Osteocyte (in vitro differentiated cells): ENCODE measurements around the gene MRPS9. TPM values are rescaled to one million over a fixed set of nuclear protein-coding genes. Genes with fewer than 3 reads are reported as not detected.
A peak's percentile ranks its signal among the peaks of the same experiment; 100 is the strongest.

Experiments
- DNase-seq: peaks from one replicate; pipeline ENCODE4 v3.0.0; 2021; ENCODE audit warnings: mixed read lengths; ENCODE audit not compliant: unreplicated experiment; ENCODE audit errors: extremely low spot score
- H3K27ac Mint-ChIP-seq: one replicate; pipeline ENCODE4 v1.8.0; 2021; ENCODE audit warnings: mild to moderate bottlenecking, mixed read lengths; ENCODE audit not compliant: unreplicated experiment
- H3K27me3 Mint-ChIP-seq: one replicate; pipeline ENCODE4 v1.8.0; 2021; ENCODE audit warnings: mixed read lengths; ENCODE audit not compliant: unreplicated experiment
- H3K36me3 Mint-ChIP-seq: one replicate; pipeline ENCODE4 v1.8.0; 2021; ENCODE audit warnings: mixed read lengths; ENCODE audit not compliant: unreplicated experiment
- H3K4me1 Mint-ChIP-seq: one replicate; pipeline ENCODE4 v1.8.0; 2021; ENCODE audit warnings: mixed read lengths; ENCODE audit not compliant: unreplicated experiment
- H3K4me3 Mint-ChIP-seq: one replicate; pipeline ENCODE4 v1.8.0; 2021; ENCODE audit warnings: mild to moderate bottlenecking, moderate library complexity, mixed read lengths; ENCODE audit not compliant: unreplicated experiment
- H3K9me3 Mint-ChIP-seq: one replicate; pipeline ENCODE4 v1.8.0; 2021; ENCODE audit warnings: mixed read lengths; ENCODE audit not compliant: unreplicated experiment
- total RNA-seq: library from RNA; stranded (reverse); gene quantifications from 2 replicates; pipeline ENCODE4 v1.2.1, GENCODE V29; 2021
- TF ChIP-seq, protein P1 (sequence below): fragments of 200-600 bp; sonication (generic); IDR thresholded peaks from 2 replicates; pipeline ENCODE4 v1.5.0; 2021; ENCODE audit warnings: antibody characterized with exemption, mild to moderate bottlenecking, moderate library complexity

MRPS9 gene
- total RNA-seq, 1 donor from 2014 or later: 22.6 TPM

DNA sequence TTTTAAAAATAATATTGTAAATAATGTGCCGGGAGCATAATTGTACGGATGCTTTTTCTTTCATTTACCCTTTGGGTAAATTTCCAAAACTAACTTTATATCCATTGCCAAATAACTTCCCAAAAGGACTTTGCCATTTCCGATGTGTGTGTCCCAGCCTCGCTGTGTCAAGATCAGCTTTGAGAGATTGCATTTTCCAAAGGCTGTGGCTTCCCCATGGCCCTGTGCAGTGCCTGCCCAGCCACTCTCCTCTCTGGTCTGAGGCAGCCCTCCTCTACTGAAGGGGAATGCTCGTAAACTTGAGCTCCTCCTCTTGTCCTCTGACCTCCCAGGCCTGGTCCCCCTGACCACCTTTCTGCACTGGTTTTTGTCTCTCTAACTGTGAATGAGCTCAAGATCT, 78.5 kb downstream of the MRPS9 start:
- Mint-ChIP-seq H3K27ac (no peak overlapping the region), H3K9me3 (no peaks in the 10 kb centered on the region), H3K4me1 (no peaks in the 10 kb centered on the region), H3K27me3 (peaks cover 3% of the 10 kb centered on the region), H3K4me3 (no peak overlapping the region), H3K36me3 (no peaks in the 10 kb centered on the region)
- TF ChIP-seq, protein P1, sequence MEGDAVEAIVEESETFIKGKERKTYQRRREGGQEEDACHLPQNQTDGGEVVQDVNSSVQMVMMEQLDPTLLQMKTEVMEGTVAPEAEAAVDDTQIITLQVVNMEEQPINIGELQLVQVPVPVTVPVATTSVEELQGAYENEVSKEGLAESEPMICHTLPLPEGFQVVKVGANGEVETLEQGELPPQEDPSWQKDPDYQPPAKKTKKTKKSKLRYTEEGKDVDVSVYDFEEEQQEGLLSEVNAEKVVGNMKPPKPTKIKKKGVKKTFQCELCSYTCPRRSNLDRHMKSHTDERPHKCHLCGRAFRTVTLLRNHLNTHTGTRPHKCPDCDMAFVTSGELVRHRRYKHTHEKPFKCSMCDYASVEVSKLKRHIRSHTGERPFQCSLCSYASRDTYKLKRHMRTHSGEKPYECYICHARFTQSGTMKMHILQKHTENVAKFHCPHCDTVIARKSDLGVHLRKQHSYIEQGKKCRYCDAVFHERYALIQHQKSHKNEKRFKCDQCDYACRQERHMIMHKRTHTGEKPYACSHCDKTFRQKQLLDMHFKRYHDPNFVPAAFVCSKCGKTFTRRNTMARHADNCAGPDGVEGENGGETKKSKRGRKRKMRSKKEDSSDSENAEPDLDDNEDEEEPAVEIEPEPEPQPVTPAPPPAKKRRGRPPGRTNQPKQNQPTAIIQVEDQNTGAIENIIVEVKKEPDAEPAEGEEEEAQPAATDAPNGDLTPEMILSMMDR: no peak
- DNase-seq: no peak

DNA sequence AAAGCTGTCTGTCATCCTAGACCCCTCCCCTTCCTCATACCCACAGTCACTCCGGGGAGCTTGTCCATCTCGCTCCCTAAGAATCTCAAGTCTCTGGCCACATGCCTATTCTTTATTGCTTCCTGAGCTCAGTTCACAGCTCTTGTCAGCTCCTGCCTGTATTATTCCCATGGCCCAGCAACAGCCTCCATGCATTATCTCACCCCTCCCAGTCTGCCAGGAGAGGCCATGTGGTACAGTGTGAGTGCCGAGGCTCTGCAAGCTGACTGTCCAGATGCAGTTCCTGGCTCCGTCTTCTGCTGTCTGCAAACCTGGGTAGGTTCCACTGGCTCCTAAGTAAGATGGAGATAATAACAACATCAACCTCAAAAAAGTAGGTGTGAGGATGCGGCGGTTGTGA, 79.7 kb downstream of the MRPS9 start:
- no peak for DNase-seq
- TF ChIP-seq, protein P1: no peak
- no peaks in the 10 kb centered on the region for H3K9me3 Mint-ChIP-seq
- H3K36me3 Mint-ChIP-seq: no peaks in the 10 kb centered on the region
- H3K4me1 Mint-ChIP-seq: no peaks in the 10 kb centered on the region
- H3K4me3 Mint-ChIP-seq: no peak overlapping the region
- H3K27ac Mint-ChIP-seq: no peak overlapping the region
- H3K27me3 Mint-ChIP-seq: peaks cover 6% of the 10 kb centered on the region

DNA sequence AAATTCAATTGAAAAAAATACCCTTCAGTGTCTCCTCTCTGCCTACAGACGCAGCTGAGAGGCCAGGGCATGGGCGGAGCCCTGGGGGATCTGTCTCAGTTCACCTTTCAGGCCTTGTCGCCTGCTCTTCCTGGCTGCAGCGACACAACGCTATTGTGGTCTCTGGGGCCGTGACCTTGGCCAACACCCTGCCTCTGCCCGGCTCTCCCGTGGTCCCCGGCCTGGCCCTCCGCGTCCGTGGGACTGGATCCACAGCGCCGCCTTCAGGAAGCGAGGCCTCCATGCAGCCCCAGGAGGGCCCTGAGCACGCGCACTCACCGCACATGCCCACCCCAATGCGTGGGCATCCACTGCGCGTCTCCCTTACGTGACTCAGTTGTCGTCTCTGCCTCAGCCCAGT, 81.1 kb downstream of the MRPS9 start:
- peaks cover 17% of the 10 kb centered on the region for H3K27me3 Mint-ChIP-seq
- no peak overlapping the region for H3K27ac Mint-ChIP-seq
- no peak overlapping the region for H3K4me3 Mint-ChIP-seq
- H3K36me3 Mint-ChIP-seq: no peaks in the 10 kb centered on the region
- DNase-seq: no peak
- no peaks in the 10 kb centered on the region for H3K4me1 Mint-ChIP-seq
- H3K9me3 Mint-ChIP-seq: no peaks in the 10 kb centered on the region
- TF ChIP-seq, protein P1: peak; percentile 21

DNA sequence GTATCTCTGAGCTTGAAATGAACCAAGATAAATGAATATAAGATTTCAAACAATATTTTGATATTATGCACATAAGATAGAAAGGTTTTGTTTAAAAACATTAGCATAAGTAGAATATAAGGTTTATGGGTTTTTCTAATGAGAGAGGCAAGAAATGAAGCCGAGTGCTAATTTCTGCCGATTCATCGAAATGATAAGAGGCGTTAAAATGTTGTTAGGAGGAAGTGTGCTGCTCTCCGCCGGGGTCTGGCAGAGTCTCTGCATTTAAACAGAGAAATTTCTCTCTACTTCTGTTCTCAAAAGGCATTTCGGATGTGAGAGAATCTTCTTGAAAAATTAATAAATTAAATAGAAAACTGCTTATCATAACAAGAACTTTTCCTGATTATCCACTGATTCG, 83.6 kb downstream of the MRPS9 start:
- no peak overlapping the region for H3K4me3 Mint-ChIP-seq
- TF ChIP-seq, protein P1: no peak
- no peaks in the 10 kb centered on the region for H3K4me1 Mint-ChIP-seq
- H3K27me3 Mint-ChIP-seq: peaks cover 34% of the 10 kb centered on the region
- no peaks in the 10 kb centered on the region for H3K9me3 Mint-ChIP-seq
- H3K36me3 Mint-ChIP-seq: no peaks in the 10 kb centered on the region
- no peak for DNase-seq
- H3K27ac Mint-ChIP-seq: no peak overlapping the region

DNA sequence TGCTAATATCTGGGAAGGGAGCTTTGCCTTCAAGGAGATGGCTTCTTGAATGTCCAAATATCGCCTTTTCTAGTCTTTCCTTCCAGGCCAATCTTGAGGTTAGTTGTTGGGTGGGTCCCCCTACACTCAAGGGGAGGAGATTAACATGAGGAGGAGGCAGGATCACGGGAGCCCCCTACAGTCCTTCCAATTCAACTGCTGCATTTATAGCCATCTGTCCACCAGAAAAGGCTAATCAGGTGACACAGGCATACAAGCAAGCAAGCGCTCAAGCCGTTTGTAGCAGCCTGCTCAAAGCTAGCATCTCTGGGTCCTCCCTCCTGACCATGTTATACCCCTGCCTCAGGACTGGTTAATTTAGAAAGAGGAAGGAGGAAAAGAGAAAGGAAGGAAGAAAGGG, 87.6 kb downstream of the MRPS9 start:
- no peaks in the 10 kb centered on the region for H3K36me3 Mint-ChIP-seq
- H3K4me3 Mint-ChIP-seq: no peak overlapping the region
- TF ChIP-seq, protein P1: peak; percentile 8
- H3K4me1 Mint-ChIP-seq: no peaks in the 10 kb centered on the region
- H3K9me3 Mint-ChIP-seq: no peaks in the 10 kb centered on the region
- H3K27ac Mint-ChIP-seq: no peak overlapping the region
- no peak for DNase-seq
- peaks cover 36% of the 10 kb centered on the region for H3K27me3 Mint-ChIP-seq
